Mesendoderm (in vitro differentiated cells): ENCODE data around the gene IL1F10.

Source experiments
- DNase-seq: peaks from one replicate; pipeline ENCODE4 v3.0.0; 2013
- H2AK5ac ChIP-seq: 2 replicates; pipeline ENCODE4 v1.6.1; 2013; ENCODE audit warnings: low read length, inconsistent platforms
- H2BK120ac ChIP-seq: 2 replicates; pipeline ENCODE4 v1.6.1; 2013; ENCODE audit warnings: low read depth, mild to moderate bottlenecking, low read length, moderate library complexity, mixed read lengths
- H2BK15ac ChIP-seq: replicated peaks from 2 replicates; pipeline ENCODE4 v1.6.1; 2013; ENCODE audit warnings: low read depth, mild to moderate bottlenecking, moderate library complexity
- H2BK5ac ChIP-seq: 2 replicates; pipeline ENCODE4 v1.6.1; 2013; ENCODE audit warnings: low read length, inconsistent platforms
- H3K18ac ChIP-seq: 2 replicates; pipeline ENCODE4 v1.6.1; 2013; ENCODE audit warnings: mild to moderate bottlenecking, low read length, mixed read lengths
- H3K23ac ChIP-seq: one replicate; pipeline ENCODE4 v1.6.1; 2013; ENCODE audit warnings: low read length
- H3K27ac ChIP-seq: 2 replicates; pipeline ENCODE4 v1.5.1; 2013; ENCODE audit warnings: low read depth, mild to moderate bottlenecking, inconsistent platforms, low read length, moderate library complexity
- H3K27me3 ChIP-seq: 2 replicates; pipeline ENCODE4 v1.6.1; 2013; ENCODE audit warnings: low read length, control low read depth, mild to moderate bottlenecking, inconsistent platforms; ENCODE audit not compliant: insufficient read depth, poor library complexity
- H3K36me3 ChIP-seq: 2 replicates; pipeline ENCODE4 v1.6.1; 2013; ENCODE audit warnings: low read length, inconsistent platforms; ENCODE audit not compliant: control insufficient read depth, insufficient read depth
- H3K4ac ChIP-seq: one replicate; pipeline ENCODE4 v1.6.1; 2013; ENCODE audit warnings: low read depth, mild to moderate bottlenecking, low read length, moderate library complexity
- H3K4me1 ChIP-seq: 2 replicates; pipeline ENCODE4 v1.6.1; 2013; ENCODE audit warnings: low read depth, low read length, inconsistent platforms; ENCODE audit not compliant: control insufficient read depth
- H3K4me2 ChIP-seq: 2 replicates; pipeline ENCODE4 v1.6.1; 2013; ENCODE audit warnings: low read length
- H3K4me3 ChIP-seq: 2 replicates; pipeline ENCODE4 v1.5.1; 2013; ENCODE audit warnings: mild to moderate bottlenecking, low read length
- H3K56ac ChIP-seq: one replicate; pipeline ENCODE4 v1.6.1; 2013; ENCODE audit warnings: low read length
- H3K79me1 ChIP-seq: 2 replicates; pipeline ENCODE4 v1.6.1; 2013; ENCODE audit warnings: low read length, inconsistent platforms
- H3K79me2 ChIP-seq: 2 replicates; pipeline ENCODE4 v1.6.1; 2013; ENCODE audit warnings: mild to moderate bottlenecking, low read length; ENCODE audit not compliant: control insufficient read depth, insufficient read depth
- H3K9ac ChIP-seq: 2 replicates; pipeline ENCODE4 v1.6.1; 2013; ENCODE audit warnings: low read length, inconsistent platforms
- H4K5ac ChIP-seq: one replicate; pipeline ENCODE4 v1.6.1; 2013; ENCODE audit warnings: low read length
- H4K8ac ChIP-seq: one replicate; pipeline ENCODE4 v1.6.1; 2013; ENCODE audit warnings: low read depth, mild to moderate bottlenecking, control low read depth, low read length, moderate library complexity
- WGBS: extraction: QIAGEN DNeasy Blood & Tissue Kit; methylation state at CpG from one replicate; pipeline ENCODE4 v1.1.7; 2013; ENCODE audit warnings: low lambda C conversion rate, missing lambda C conversion rate; ENCODE audit not compliant: insufficient coverage; ENCODE audit errors: extremely low coverage; 5-methylcytosine and 5-hydroxymethylcytosine counted together

The IL1F10 gene

GRCh38 chr2:113058998-113059960, 8.5 kb upstream of the IL1F10 start, which contains the start of gene IL36RN:
Gene IL36RN (plus strand): TSS chr2:113059198. CDS start chr2:113059439, 241 bp downstream.
- Histone ChIP-seq H3K56ac (no peak within 1 kb of the TSS), H3K4me1 (no peaks in the 10 kb centered on the region), H3K4ac (no peak within 1 kb of the TSS), H3K79me2 (no peaks in the 10 kb centered on the region), H3K27ac (no peak within 1 kb of the TSS), H2BK15ac (no peak within 1 kb of the TSS), H3K79me1 (no peaks in the 10 kb centered on the region), H4K5ac (no peak within 1 kb of the TSS), H2BK5ac (no peak within 1 kb of the TSS), H3K4me3 (no peak within 1 kb of the TSS), H3K36me3 (no peaks in the 10 kb centered on the region), H3K9ac (no peak within 1 kb of the TSS), H3K4me2 (no peak within 1 kb of the TSS), H3K18ac (no peak within 1 kb of the TSS), H3K23ac (no peak within 1 kb of the TSS), H4K8ac (no peak within 1 kb of the TSS), H2AK5ac (no peak within 1 kb of the TSS), H3K27me3 (no peaks in the 10 kb centered on the region), H2BK120ac (no peak within 1 kb of the TSS)
- WGBS: no CpG with 5 or more reads among the region's 15 CpGs
- DNase-seq: no peak

DNA sequence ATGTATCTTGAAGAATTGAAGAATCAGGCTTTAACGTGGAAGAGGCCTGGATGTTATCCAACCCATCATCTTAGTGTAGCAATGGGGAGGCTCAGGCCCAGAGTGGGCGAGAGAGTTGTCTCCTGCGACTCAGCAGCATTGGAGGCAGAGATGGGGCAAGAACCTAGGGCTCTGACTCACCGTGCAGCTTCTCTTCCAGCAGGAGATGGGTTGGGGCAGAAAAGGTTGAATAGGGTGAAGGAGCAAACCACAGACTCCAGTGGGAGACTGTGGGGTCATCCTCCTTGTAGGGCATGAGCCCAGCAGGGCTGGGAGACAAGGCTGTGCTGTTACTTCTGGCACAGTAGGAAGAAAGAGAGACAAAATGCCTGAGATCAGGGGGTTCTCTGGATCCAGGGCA, 7.4 kb upstream of the IL1F10 start:
- H3K4me3 ChIP-seq: no peak overlapping the region
- H3K79me1 ChIP-seq: no peaks in the 10 kb centered on the region
- H3K4me1 ChIP-seq: no peaks in the 10 kb centered on the region

GRCh38 chr2:113060796-113061195, 7.0 kb upstream of the IL1F10 start:
- WGBS: no CpG with 5 or more reads among the region's 1 CpG
- Histone ChIP-seq H2BK5ac (no peak overlapping the region), H3K27me3 (no peaks in the 10 kb centered on the region), H3K36me3 (no peaks in the 10 kb centered on the region), H3K4me3 (no peak overlapping the region), H3K9ac (no peak overlapping the region), H3K79me2 (no peaks in the 10 kb centered on the region), H3K18ac (no peak overlapping the region), H2BK120ac (no peak overlapping the region), H2BK15ac (no peak overlapping the region), H4K5ac (no peak overlapping the region), H3K27ac (no peak overlapping the region), H4K8ac (no peak overlapping the region), H3K4me1 (no peaks in the 10 kb centered on the region), H3K56ac (no peak overlapping the region), H3K4me2 (no peak overlapping the region), H3K4ac (no peak overlapping the region), H2AK5ac (no peak overlapping the region), H3K79me1 (no peaks in the 10 kb centered on the region), H3K23ac (no peak overlapping the region)
- no peak for DNase-seq

More for the DNA sequence above, 7.4 kb upstream of the IL1F10 start:
- Histone ChIP-seq H3K27ac (no peak overlapping the region), H4K5ac (no peak overlapping the region), H3K36me3 (no peaks in the 10 kb centered on the region), H2BK15ac (no peak overlapping the region), H3K4me2 (no peak overlapping the region), H3K23ac (no peak overlapping the region), H3K79me2 (no peaks in the 10 kb centered on the region), H2BK120ac (no peak overlapping the region), H3K18ac (no peak overlapping the region), H3K9ac (no peak overlapping the region), H2BK5ac (no peak overlapping the region), H3K4ac (no peak overlapping the region), H4K8ac (no peak overlapping the region), H3K27me3 (no peaks in the 10 kb centered on the region), H2AK5ac (no peak overlapping the region), H3K56ac (no peak overlapping the region)
- no CpG with 5 or more reads among the region's 4 CpGs for WGBS
- DNase-seq: no peak

DNA sequence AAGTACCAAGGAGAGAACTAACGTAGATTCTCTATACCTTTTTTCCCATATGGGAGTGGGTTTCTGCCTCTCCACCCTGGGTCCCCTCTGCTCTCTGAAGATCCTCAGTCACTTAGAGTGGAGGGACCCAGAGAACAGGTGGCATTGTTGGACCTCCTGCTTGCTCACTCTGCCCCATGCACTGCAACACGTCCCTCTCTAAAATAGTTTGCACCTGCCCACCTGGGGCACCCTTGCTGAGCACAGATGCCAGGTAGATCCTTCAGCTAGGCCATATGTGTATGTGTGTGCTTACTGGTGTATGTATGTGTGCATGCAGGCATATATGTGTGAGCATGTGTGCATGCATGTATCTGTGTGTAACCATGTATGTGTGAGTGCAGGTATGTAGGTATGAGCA, 6.5 kb upstream of the IL1F10 start:
- H2BK120ac ChIP-seq: no peak overlapping the region
- no peak overlapping the region for H3K4me2 ChIP-seq
- no peak overlapping the region for H3K27ac ChIP-seq
- H2BK15ac ChIP-seq: no peak overlapping the region
- no peak overlapping the region for H2AK5ac ChIP-seq
- no peaks in the 10 kb centered on the region for H3K4me1 ChIP-seq
- no peaks in the 10 kb centered on the region for H3K27me3 ChIP-seq
- H3K79me1 ChIP-seq: no peaks in the 10 kb centered on the region
- no peak overlapping the region for H2BK5ac ChIP-seq
- H3K56ac ChIP-seq: no peak overlapping the region
- H3K36me3 ChIP-seq: no peaks in the 10 kb centered on the region
- H3K4ac ChIP-seq: no peak overlapping the region
- no peak overlapping the region for H3K4me3 ChIP-seq
- no peak for DNase-seq
- H3K9ac ChIP-seq: no peak overlapping the region
- no peak overlapping the region for H3K23ac ChIP-seq
- H3K79me2 ChIP-seq: no peaks in the 10 kb centered on the region
- H4K8ac ChIP-seq: no peak overlapping the region
- H4K5ac ChIP-seq: no peak overlapping the region
- no CpG with 5 or more reads among the region's 2 CpGs for WGBS
- no peak overlapping the region for H3K18ac ChIP-seq

- Histone ChIP-seq H3K27ac (no peak overlapping the region), H3K56ac (no peak overlapping the region), H3K18ac (no peak overlapping the region), H4K5ac (no peak overlapping the region), H4K8ac (no peak overlapping the region), H3K4me1 (no peaks in the 10 kb centered on the region), H3K4ac (no peak overlapping the region), H2BK120ac (no peak overlapping the region), H2AK5ac (no peak overlapping the region), H3K4me2 (no peak overlapping the region), H2BK5ac (no peak overlapping the region), H3K4me3 (no peak overlapping the region), H3K79me1 (no peaks in the 10 kb centered on the region), H3K9ac (no peak overlapping the region), H3K27me3 (no peaks in the 10 kb centered on the region), H3K79me2 (no peaks in the 10 kb centered on the region), H2BK15ac (no peak overlapping the region), H3K23ac (no peak overlapping the region), H3K36me3 (no peaks in the 10 kb centered on the region)
- no peak for DNase-seq
- WGBS: no CpG with 5 or more reads among the region's 18 CpGs
Observed at GRCh38 chr2:113061896-113062770, 5.6 kb upstream of the IL1F10 start.
